HG03097 (cell line): Measurements from ENCODE around the gene KLK12.
"Not testable (repeated sequence)": the region's sequence is repeated elsewhere in the genome, so short reads cannot be mapped to it uniquely, and the experiment has no call there.

Experiments
- ATAC-seq: cut with Tn5 transposase; IDR thresholded peaks from one replicate; pipeline ENCODE4 v1.9.1; 2021; ENCODE audit not compliant: unreplicated experiment, low FRiP score

Gene KLK12

GRCh38 chr19:50992666-50993035 is 42.2 kb downstream of the KLK12 start:
- no peak for ATAC-seq

GRCh38 chr19:50984416-50984815 is 50.4 kb downstream of the KLK12 start:
- not testable (repeated sequence) for ATAC-seq

GRCh38 chr19:50983625-50984292 is 51.0 kb downstream of the KLK12 start, which contains the start of gene KLK7:
TSS of gene KLK7 (minus strand) at chr19:50983917. CDS start at chr19:50982399, 1,518 bp downstream.
- no peak for ATAC-seq

- no peak for ATAC-seq
These were observed 52.6 kb downstream of the KLK12 start for GRCh38 chr19:50982186-50982585.

DNA sequence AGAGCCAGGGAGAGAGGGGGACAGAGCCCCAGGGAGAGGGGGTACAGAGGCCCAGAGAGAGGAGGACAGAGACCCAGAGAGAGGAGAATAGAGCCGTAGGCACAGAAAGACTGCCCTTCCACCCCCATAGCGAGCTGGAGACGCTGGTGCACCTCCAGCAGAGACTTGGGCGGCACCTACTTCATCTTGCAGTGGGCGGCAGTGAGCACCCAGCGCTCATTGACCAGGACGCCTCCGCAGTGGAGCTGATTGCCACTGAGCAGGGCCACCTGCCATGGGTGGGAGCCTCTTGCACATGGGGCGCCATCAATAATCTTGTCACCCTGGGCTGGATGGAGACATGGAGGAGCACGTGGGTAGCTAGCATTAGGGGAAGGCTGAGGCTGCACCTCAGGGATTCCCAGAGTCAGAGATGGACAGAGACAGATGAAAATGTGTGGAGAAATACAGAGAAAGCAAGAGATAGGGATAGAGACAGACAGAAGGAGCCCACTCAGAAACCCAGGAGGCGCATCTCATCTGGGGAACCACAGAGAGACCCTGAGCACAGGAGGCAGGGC is 53.1 kb downstream of the KLK12 start:
- ATAC-seq: no peak

DNA sequence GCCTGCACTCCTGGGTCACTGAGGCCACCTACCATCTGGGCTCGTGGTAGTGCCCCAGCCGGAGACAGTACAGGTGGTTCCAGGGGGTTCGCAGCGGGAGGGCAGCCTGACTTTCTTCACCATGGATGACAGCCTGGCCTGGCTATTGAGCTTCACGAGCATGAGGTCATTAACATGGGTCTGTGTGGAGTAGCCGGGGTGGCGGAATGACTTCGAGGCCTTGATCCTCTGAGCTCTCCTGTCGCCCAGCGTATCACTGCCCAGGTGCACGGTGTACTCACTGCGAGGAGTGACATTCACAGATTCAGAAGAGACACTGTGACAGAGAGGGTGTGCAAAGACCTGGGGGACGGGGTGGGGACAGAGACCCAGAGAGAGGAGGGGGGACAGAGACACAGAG is 54.6 kb downstream of the KLK12 start:
- no peak for ATAC-seq

GRCh38 chr19:50979758-50980157 is 55.0 kb downstream of the KLK12 start:
- no peak for ATAC-seq
